H54 (cell line): ENCODE measurements around the gene ZDHHC1.
"Not testable (repeated sequence)": the region's sequence is repeated elsewhere in the genome, so short reads cannot be mapped to it uniquely, and the experiment has no call there.

Experiments
- DNase-seq: peaks from one replicate; pipeline ENCODE4 v3.0.0; 2011; ENCODE audit warnings: low spot score, mixed read lengths; ENCODE audit not compliant: insufficient read length
- FAIRE-seq: peaks from 3 replicates; lab custom pipeline; 2011; peaks lifted over from hg19 to GRCh38; lab: Jason Lieb, UNC
- POLR2A ChIP-seq: IDR thresholded peaks from 2 replicates; pipeline ENCODE4 v1.6.1; 2011; ENCODE audit warnings: low read depth, mild to moderate bottlenecking, low read length

The ZDHHC1 gene

GRCh38 chr16:67386861-67387455 is 29.3 kb downstream of the ZDHHC1 start:
- no peak for FAIRE-seq
- no peak for DNase-seq
- TF ChIP-seq POLR2A: no peak

GRCh38 chr16:67384778-67385510 is 31.3 kb downstream of the ZDHHC1 start:
- no peak for FAIRE-seq
- no peak for TF ChIP-seq POLR2A
- no peak for DNase-seq

- FAIRE-seq: no peak
- no peak for DNase-seq
These were observed 33.0 kb downstream of the ZDHHC1 start for GRCh38 chr16:67383284-67383683.

GRCh38 chr16:67378642-67379041 is 37.6 kb downstream of the ZDHHC1 start:
- no peak for TF ChIP-seq POLR2A
- no peak for DNase-seq
- no peak for FAIRE-seq

More at GRCh38 chr16:67383284-67383683, 33.0 kb downstream of the ZDHHC1 start:
- no peak for TF ChIP-seq POLR2A

GRCh38 chr16:67376012-67376411 is 40.3 kb downstream of the ZDHHC1 start:
- not testable (repeated sequence) for FAIRE-seq, DNase-seq

GRCh38 chr16:67372664-67373063 is 43.6 kb downstream of the ZDHHC1 start:
- DNase-seq (no peak), FAIRE-seq (peak; percentile 33)

GRCh38 chr16:67370661-67371060 is 45.6 kb downstream of the ZDHHC1 start:
- FAIRE-seq: no peak
- no peak for TF ChIP-seq POLR2A
- DNase-seq: no peak

More at GRCh38 chr16:67372664-67373063, 43.6 kb downstream of the ZDHHC1 start:
- TF ChIP-seq POLR2A: no peak

GRCh38 chr16:67364600-67365235 is 51.6 kb downstream of the ZDHHC1 start:
- FAIRE-seq (peak; percentile 62), DNase-seq (no peak)
- TF ChIP-seq POLR2A: no peak

GRCh38 chr16:67361038-67361437 is 55.2 kb downstream of the ZDHHC1 start:
- DNase-seq (no peak), FAIRE-seq (no peak)
- TF ChIP-seq POLR2A: no peak

- not testable (repeated sequence) for FAIRE-seq, DNase-seq
These were observed 56.6 kb downstream of the ZDHHC1 start for GRCh38 chr16:67359540-67360269.

- DNase-seq (no peak), FAIRE-seq (no peak)
- TF ChIP-seq POLR2A: no peak
These were observed 58.7 kb downstream of the ZDHHC1 start for GRCh38 chr16:67357561-67357960.

GRCh38 chr16:67356396-67356795 is 59.9 kb downstream of the ZDHHC1 start:
- no peak for TF ChIP-seq POLR2A
- DNase-seq (no peak), FAIRE-seq (no peak)

- not testable (repeated sequence) for DNase-seq, FAIRE-seq
These were observed 63.8 kb downstream of the ZDHHC1 start for GRCh38 chr16:67352463-67352862.

GRCh38 chr16:67350324-67350723 is 66.0 kb downstream of the ZDHHC1 start:
- DNase-seq (no peak), FAIRE-seq (no peak)
- no peak for TF ChIP-seq POLR2A
